ENCODE measurements around the gene UQCC3. TPM values are rescaled to one million over a fixed set of nuclear protein-coding genes. Genes with fewer than 3 reads are reported as not detected.

UQCC3 gene
- total and polyA plus RNA-seq, 10 of the 15 experiments (the other 5 are each of a cell fraction or from before 2014, with no cell fraction given), result 1.3 to 20.5 (median 8.2) TPM

GRCh38 chr11:62644220-62644619, 27.3 kb upstream of the UQCC3 start:
- Histone ChIP-seq H2AFZ (ENCODE audit: control insufficient read depth, low read depth, low read length) (no peak overlapping the region), H3K4me2 (ENCODE audit: control insufficient read depth, insufficient read depth) (no peak overlapping the region), H3K4me3 (no peak overlapping the region), H3K27me3 (replicated peaks in 1 of 2; ENCODE audit: control insufficient read depth in 2 of 2, insufficient read depth in 2 of 2, low read length in 1 of 2) (no peaks in the 10 kb centered on the region), H3K36me3 (ENCODE audit: control insufficient read depth in 2 of 2, insufficient read depth in 2 of 2, low read length in 1 of 2) (peaks cover 10 to 11% of the 10 kb centered on the region in 2 experiments; a peak in 3 of 4 replicates), H3K79me2 (ENCODE audit: control insufficient read depth, insufficient read depth, low read length) (peaks cover 37% of the 10 kb centered on the region), H3K27ac (ENCODE audit: control insufficient read depth, insufficient read depth) (no peak overlapping the region), H4K20me1 (ENCODE audit: control insufficient read depth, insufficient read depth) (no peaks in the 10 kb centered on the region), H3K4me1 (ENCODE audit: control insufficient read depth, insufficient read depth, low read length) (peaks cover 4% of the 10 kb centered on the region; the same call in 1 of the 2 replicates), H3K9ac (ENCODE audit: control insufficient read depth, insufficient read depth, low read length) (no peak overlapping the region), H3K9me3 (replicated peaks; ENCODE audit: control insufficient read depth, insufficient read depth, low read length) (no peaks in the 10 kb centered on the region)
- SMC1A ChIA-PET (ENCODE audit: uncharacterized antibody, unreplicated experiment), result interaction anchor here (0.6 to 3.1 kb wide), 4 partner anchors 11 to 24 kb away, joined by 3 to 9 read pairs (median 4); no protein-coding TSS in a partner anchor
- in situ Hi-C loops (cut with MboI), result no loop called here
- intact Hi-C loops (cut with micrococcal nuclease; ENCODE audit: unreplicated experiment), result no loop called here
- no TSS peak for BruUV-seq (replicated peaks)
- ATAC-seq (no peak), FAIRE-seq (no peak), DNase-seq (ENCODE audit: low read depth, low spot score) (no peak)
- 89% methylated on average over 7 of the region's 8 CpGs for WGBS (ENCODE audit: insufficient coverage, insufficient replicate concordance, low lambda C conversion rate, missing lambda C conversion rate)
- RAD21 ChIA-PET (ENCODE audit: unreplicated experiment), result interaction anchor here (1.2 kb wide), 1 partner anchor 19 kb away, joined by 3 read pairs; no protein-coding TSS in a partner anchor
- CTCF ChIA-PET, result interaction anchor here (0.6 to 1.4 kb wide), 5 partner anchors 20 to 438 kb away, joined by 3 to 6 read pairs (median 3); partner anchors contain the start of genes C11orf98 and CSKMT
- POLR2A ChIA-PET, result interaction anchor here (0.8 to 14.6 kb wide), 4 partner anchors 11 to 32 kb away, joined by 3 to 295 read pairs (median 6); partner anchors contain the start of genes B3GAT3, C11orf98, CSKMT and LBHD1
- TF ChIP-seq CBX5 (IDR thresholded peaks at IDR 0.05; ENCODE audit: low read depth), result no peak
- TF ChIP-seq CBX3 (IDR thresholded peaks at IDR 0.05; ENCODE audit: borderline replicate concordance, low read depth), result no peak
- TF ChIP-seq, protein P1, sequence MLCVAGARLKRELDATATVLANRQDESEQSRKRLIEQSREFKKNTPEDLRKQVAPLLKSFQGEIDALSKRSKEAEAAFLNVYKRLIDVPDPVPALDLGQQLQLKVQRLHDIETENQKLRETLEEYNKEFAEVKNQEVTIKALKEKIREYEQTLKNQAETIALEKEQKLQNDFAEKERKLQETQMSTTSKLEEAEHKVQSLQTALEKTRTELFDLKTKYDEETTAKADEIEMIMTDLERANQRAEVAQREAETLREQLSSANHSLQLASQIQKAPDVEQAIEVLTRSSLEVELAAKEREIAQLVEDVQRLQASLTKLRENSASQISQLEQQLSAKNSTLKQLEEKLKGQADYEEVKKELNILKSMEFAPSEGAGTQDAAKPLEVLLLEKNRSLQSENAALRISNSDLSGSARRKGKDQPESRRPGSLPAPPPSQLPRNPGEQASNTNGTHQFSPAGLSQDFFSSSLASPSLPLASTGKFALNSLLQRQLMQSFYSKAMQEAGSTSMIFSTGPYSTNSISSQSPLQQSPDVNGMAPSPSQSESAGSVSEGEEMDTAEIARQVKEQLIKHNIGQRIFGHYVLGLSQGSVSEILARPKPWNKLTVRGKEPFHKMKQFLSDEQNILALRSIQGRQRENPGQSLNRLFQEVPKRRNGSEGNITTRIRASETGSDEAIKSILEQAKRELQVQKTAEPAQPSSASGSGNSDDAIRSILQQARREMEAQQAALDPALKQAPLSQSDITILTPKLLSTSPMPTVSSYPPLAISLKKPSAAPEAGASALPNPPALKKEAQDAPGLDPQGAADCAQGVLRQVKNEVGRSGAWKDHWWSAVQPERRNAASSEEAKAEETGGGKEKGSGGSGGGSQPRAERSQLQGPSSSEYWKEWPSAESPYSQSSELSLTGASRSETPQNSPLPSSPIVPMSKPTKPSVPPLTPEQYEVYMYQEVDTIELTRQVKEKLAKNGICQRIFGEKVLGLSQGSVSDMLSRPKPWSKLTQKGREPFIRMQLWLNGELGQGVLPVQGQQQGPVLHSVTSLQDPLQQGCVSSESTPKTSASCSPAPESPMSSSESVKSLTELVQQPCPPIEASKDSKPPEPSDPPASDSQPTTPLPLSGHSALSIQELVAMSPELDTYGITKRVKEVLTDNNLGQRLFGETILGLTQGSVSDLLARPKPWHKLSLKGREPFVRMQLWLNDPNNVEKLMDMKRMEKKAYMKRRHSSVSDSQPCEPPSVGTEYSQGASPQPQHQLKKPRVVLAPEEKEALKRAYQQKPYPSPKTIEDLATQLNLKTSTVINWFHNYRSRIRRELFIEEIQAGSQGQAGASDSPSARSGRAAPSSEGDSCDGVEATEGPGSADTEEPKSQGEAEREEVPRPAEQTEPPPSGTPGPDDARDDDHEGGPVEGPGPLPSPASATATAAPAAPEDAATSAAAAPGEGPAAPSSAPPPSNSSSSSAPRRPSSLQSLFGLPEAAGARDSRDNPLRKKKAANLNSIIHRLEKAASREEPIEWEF (IDR thresholded peaks at IDR 0.05; ENCODE audit: insufficient replicate concordance, low read depth, low read length), result no peak
- no peak for TF ChIP-seq STAT1 (conservative IDR thresholded peaks at IDR 0.05)
- TF ChIP-seq, protein P2, sequence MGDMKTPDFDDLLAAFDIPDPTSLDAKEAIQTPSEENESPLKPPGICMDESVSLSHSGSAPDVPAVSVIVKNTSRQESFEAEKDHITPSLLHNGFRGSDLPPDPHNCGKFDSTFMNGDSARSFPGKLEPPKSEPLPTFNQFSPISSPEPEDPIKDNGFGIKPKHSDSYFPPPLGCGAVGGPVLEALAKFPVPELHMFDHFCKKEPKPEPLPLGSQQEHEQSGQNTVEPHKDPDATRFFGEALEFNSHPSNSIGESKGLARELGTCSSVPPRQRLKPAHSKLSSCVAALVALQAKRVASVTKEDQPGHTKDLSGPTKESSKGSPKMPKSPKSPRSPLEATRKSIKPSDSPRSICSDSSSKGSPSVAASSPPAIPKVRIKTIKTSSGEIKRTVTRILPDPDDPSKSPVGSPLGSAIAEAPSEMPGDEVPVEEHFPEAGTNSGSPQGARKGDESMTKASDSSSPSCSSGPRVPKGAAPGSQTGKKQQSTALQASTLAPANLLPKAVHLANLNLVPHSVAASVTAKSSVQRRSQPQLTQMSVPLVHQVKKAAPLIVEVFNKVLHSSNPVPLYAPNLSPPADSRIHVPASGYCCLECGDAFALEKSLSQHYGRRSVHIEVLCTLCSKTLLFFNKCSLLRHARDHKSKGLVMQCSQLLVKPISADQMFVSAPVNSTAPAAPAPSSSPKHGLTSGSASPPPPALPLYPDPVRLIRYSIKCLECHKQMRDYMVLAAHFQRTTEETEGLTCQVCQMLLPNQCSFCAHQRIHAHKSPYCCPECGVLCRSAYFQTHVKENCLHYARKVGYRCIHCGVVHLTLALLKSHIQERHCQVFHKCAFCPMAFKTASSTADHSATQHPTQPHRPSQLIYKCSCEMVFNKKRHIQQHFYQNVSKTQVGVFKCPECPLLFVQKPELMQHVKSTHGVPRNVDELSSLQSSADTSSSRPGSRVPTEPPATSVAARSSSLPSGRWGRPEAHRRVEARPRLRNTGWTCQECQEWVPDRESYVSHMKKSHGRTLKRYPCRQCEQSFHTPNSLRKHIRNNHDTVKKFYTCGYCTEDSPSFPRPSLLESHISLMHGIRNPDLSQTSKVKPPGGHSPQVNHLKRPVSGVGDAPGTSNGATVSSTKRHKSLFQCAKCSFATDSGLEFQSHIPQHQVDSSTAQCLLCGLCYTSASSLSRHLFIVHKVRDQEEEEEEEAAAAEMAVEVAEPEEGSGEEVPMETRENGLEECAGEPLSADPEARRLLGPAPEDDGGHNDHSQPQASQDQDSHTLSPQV (IDR thresholded peaks at IDR 0.05), result no peak
- TF ChIP-seq POLR2A (IDR thresholded peaks at IDR 0.05; ENCODE audit: low read depth, low read length), result no peak
- TF ChIP-seq EGR1 (IDR thresholded peaks at IDR 0.05; ENCODE audit: borderline replicate concordance in 1 of 2, low read depth in 2 of 2, low read length in 2 of 2), result no peak
- TF ChIP-seq CBFB (IDR thresholded peaks at IDR 0.05; ENCODE audit: low read depth), result no peak
- no peak for TF ChIP-seq IKZF2 (IDR thresholded peaks at IDR 0.05)
- no peak for TF ChIP-seq RB1 (IDR thresholded peaks at IDR 0.05; ENCODE audit: borderline replicate concordance)
- no peak for TF ChIP-seq BMI1 (IDR thresholded peaks at IDR 0.05; ENCODE audit: borderline replicate concordance)
- no peak for TF ChIP-seq RAD21 (IDR thresholded peaks at IDR 0.05; ENCODE audit: insufficient read depth, low read depth, low read length)
